Measurements from ENCODE around the gene OPTC.
"Not testable (repeated sequence)": the region's sequence is repeated elsewhere in the genome, so short reads cannot be mapped to it uniquely, and the experiment has no call there.

The OPTC gene

DNA sequence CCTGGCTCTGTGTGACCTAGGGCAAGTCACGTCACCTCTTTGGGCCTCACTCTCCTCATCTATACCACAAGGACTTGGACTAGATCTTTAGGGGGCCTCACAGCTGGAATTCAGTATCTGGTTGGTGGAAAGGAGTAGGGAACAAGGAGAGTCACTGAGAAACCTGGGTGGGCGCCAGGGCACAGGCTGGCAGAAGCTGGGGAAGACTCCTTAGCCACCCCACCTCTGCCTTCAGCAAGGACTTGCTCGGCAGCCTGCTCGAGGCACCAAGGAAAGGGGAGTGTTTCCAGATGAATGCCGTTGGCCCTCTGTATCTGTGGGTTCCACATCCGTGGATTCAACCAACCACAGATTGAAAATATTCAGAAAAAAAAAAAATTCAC lies 1.2 kb upstream of the OPTC start:
- DNase-seq, result no peak

- DNase-seq, result no peak
Observed at GRCh38 chr1:203495845-203496244, 1.9 kb downstream of the OPTC start.

DNA sequence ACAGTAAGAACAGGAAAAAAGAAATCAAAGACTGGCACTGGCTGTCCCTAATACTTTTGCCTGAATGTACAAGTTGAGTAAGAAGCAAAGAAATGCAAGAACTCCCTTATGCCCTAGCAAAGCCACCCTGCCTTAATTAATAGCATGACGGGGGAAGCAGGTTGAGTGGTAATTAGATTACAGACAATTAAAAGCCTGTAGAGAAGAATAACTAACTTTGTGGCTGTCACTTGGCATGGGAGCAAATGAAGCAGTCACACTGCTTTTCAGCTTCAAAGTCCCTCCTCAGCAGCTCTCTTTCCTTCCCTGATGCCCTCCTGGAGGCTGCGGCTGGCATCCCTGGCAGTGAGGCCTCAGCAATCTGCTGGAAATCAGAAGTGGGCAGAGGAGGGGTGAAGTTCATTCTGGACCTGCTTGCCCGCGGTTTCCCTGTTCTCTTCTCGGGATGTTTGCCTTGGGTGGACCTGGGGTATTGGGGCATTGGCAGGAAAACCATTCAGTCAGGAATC lies 3.4 kb downstream of the OPTC start:
- DNase-seq, result no peak

- no peak for DNase-seq
Observed at GRCh38 chr1:203499643-203500278, 5.8 kb downstream of the OPTC start.

GRCh38 chr1:203500279-203500678 lies 6.3 kb downstream of the OPTC start:
- no peak for DNase-seq

- no peak for DNase-seq
Observed at GRCh38 chr1:203503836-203504235, 9.9 kb downstream of the OPTC start.

DNA sequence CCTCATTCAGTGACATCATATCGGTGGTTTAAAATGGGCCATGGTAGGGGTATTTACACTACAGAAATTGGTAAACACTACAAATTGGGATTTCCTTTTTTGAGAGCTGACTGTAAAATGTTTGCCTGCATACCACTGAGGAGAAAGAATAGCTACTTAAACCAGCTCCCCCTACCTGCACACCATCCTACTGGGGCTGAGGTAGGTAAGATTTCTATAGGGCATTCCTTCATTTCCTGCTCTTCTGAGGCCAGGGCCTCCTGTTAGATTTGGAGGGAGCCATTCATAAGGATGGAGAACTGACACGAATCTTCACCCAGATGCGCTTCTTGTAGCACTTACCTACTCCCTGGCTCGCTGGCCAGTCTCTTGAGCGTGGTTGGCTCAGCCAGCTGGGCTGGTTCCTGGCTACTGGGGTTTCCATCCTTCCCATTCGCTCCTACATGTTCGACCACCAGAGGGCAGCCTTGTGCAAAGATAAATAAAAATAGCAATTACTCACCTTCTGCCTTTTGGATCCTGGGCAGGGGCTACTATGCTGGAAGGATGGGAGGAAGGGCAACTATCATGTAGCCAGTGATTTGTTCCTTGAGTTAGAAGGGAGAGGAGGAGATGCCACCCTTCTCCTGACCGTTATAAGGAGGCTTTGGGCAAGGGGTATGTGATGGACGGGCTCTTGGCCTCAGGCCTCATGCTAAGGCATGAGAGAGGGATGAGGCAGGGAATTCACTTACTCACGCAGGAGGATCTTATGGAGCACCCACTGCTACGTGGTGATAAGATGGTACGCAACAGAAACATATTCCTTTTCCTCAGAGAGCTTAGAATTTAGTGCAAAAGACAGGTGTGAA lies 10.7 kb downstream of the OPTC start:
- DNase-seq, result peak; percentile 84

DNA sequence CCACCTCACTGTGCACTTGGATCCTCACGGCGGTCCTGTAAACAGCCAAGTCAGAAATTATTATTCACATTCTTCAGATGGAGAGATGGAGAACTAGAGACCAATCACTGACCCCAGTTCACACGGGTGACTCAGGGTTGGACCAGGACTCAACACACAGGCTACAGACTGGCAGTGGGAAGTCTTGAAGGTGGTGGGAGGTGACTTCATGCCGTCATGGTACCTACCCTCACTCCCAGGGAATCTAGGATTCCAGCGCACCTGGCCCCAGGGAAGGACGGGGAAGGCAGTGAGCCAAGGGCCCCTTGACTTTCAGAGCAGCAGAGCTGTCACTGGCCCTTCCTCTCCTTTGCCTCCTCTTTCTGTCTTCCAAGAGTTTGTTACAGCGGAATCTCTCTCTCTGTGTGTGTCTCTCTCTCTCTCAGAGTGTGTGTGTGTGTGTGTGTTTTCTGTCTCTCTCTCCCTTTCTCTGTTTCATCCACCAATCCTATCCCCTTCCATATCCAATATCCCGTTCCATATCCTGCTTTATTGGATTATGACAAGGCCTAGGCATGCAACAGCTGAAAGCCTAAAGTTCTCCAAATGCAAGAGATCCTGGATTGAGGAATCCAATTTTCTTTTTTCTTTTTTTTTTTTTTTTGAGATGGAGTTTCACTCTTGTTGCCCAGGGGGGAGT lies 11.7 kb downstream of the OPTC start:
- DNase-seq, result no peak

GRCh38 chr1:203506858-203507626 lies 13.1 kb downstream of the OPTC start:
- DNase-seq, result peak; percentile 62

DNA sequence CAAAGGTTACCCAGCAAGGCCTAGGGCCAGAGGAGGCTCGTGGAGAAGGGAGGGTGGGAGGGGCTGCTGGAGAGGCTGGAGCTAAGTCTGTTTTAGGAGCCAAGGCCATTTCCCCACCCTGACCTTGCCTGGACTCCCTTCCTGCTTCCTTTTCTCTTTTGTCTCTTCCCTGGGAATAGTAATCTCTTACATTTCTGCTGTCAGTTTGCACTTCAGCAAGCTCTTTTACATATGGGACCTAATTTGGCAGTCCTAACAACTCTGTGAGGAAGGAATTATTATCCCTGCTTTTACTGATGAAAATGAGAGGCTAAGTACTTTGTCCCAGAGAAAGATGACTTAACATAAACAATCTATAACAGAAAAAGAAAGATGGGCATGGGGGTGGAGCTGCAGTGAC lies 13.8 kb downstream of the OPTC start:
- DNase-seq, result no peak

DNA sequence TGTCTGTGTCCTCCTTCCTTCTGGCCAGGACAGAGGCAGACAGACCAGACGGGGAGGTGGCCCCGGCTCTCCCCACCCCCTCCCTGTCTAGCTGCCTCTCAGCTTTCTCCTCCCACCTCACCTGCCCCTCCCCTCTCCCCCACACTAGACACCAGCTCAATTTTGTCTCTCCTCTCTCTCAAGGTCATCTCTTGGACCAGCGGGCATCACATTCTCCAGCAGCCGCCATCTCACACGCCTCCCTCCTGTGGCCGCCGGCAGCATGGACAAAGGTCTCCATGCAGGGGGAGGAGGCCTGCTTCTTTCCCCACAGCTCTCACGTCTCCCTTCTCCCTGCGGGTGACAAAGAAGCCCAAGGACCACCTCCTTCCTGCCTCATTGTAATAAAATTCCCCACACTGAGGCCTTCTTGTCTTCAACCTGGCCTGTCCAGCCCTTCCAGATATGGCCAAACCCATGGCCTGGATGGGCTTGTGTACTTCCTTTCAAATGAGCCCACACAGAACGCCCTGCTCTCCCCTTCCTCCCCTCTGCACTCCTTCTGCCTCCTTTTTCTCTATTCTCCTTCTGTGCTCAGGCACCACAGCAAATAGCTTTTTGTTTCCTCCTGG lies 14.6 kb downstream of the OPTC start:
- DNase-seq, result no peak

GRCh38 chr1:203509135-203509534 lies 15.2 kb downstream of the OPTC start:
- no peak for DNase-seq

GRCh38 chr1:203511513-203511912 lies 17.6 kb downstream of the OPTC start:
- DNase-seq, result no peak

- no peak for DNase-seq
Observed at GRCh38 chr1:203511930-203512329, 18.0 kb downstream of the OPTC start.

DNA sequence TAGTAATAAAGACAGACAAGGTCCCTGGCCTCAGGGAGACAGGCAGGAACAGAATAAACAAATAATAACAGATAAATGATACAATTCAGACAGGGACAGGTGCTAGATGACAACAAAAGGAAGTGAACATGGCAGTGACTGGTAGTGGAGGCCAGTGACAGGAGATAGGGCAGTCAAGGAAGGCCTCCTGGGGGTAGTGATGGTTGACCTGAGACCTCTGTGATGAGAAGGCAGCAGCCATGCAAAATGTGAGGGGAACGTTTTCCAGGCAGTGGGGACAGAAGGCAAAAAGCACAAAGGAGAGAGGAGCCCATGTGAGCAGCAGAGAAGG lies 18.5 kb downstream of the OPTC start:
- DNase-seq, result no peak

- DNase-seq, result peak; percentile 42
Observed at GRCh38 chr1:203512848-203513584, 19.1 kb downstream of the OPTC start.

DNA sequence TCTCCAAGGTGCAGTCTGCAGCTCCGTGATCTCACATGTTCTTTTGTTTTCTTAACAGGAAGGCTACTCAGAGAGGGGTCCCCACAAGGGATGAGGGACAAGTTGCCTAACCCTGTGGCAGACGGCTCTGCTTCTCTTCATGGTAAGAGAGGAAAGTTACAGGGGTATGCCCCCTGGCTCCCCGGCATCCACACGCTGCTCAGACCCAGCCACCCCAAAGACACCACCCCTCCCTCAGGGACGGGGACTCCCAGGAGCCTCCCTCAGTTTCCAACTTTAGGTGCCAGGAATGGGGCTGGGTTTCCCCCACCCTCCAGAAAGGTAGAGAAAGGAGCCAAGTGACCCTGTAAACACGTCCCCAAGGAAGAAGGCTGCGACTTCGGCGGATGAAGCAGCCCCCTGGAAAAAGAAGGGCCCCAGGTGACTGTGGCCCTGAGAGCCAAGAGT lies 19.7 kb downstream of the OPTC start:
- DNase-seq, result no peak

DNA sequence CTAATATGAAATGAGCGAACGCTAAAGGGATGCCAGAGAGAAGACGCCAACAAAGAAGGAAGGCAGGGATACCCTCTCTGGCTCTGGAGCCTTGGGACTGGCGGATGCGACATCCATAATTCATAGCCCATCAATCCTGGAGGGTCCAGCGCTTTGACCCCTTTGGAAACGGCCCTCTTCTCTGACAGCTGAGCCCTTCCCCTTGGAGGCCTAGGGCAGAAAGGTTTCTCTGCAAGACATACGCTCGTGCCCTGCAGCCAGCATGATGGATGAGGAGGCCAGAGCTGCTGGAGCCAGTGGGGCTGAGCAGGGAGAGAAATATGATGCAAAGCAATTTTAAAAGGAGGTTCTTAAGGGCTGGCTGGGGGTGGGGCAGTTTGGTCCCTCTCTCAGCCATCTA lies 22.2 kb downstream of the OPTC start:
- DNase-seq, result no peak

DNA sequence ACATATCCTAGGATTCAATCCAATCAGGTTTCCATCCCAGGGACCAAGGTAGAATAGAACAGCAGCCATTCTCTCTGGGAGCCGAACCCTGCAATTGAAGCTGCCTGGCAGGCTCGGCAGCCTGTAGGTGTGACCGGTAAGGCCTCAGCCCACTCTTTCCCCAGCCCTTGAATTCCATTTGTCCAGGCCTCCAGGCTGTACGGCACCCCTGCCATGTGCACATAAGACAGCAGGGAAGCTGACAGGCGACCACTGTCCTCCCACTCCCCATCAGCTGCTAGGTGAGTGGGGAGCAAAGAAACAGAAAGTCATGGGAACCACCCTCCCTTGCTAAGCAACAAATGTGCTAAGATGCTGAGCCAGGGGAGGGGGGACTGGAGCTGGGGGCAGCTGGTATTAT lies 23.0 kb downstream of the OPTC start:
- DNase-seq, result no peak

DNA sequence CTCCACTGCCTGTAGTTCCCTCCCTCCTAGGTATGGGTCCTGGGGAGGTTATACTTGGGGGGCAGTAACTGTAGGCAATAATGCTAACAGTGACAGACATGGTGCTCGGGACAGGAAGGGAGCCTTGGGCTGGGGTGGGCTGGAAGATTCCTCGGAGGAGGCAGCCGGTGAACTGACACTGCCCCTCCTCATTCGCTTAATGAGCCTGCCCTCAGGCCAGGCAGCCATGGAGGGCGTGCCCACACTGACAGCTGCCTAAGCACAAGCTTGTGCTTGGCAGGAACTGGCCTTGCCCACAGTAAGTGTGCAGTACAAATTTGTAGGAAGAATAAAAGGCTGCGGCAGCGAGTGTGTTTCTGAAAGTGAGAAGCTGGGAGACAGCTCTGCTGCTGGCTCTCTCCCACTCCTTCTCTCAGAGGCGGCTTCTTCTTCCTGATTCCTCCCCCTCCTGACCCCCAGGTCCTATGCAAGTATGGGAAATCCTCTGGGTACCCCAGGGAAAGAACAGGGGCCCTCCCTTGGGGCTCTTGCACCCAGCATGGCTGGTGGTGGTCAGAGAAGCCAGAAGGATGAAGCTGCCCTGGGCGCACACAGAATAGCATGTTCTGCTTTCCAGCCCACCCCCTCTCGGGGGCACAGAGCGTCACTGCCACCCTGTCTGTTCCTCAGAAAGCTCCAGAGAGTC lies 23.6 kb downstream of the OPTC start:
- DNase-seq, result no peak

- not testable (repeated sequence) for DNase-seq
Observed at GRCh38 chr1:203518139-203518538, 24.2 kb downstream of the OPTC start.
